Activated naive CD8-positive, alpha-beta T cell treated with anti-CD3 and anti-CD28 coated beads, Interleukin-2, amount 50 U/mL, for 24 hours (primary cell): ENCODE results near the gene STN1.

Source experiments
- ATAC-seq: fragments of 150-1000 bp; cut with Tn5 transposase; one replicate; pipeline ENCODE4 v1.10.0; 2021
- DNase-seq: peaks from one replicate; pipeline ENCODE4 v3.0.0; 2021
- H3K27ac Mint-ChIP-seq: one replicate; pipeline ENCODE4 v1.8.0; 2021; ENCODE audit warnings: mild to moderate bottlenecking, mixed read lengths
- H3K27me3 Mint-ChIP-seq: one replicate; pipeline ENCODE4 v1.8.0; 2021; ENCODE audit warnings: mixed read lengths
- H3K36me3 Mint-ChIP-seq: one replicate; pipeline ENCODE4 v1.8.0; 2021; ENCODE audit warnings: low read depth, mixed read lengths
- H3K4me1 Mint-ChIP-seq: one replicate; pipeline ENCODE4 v1.8.0; 2021; ENCODE audit warnings: mixed read lengths
- H3K4me3 Mint-ChIP-seq: one replicate; pipeline ENCODE4 v1.8.0; 2021; ENCODE audit warnings: mild to moderate bottlenecking, moderate library complexity, mixed read lengths
- H3K9me3 Mint-ChIP-seq: one replicate; pipeline ENCODE4 v1.8.0; 2021; ENCODE audit warnings: mixed read lengths

Gene STN1

DNA sequence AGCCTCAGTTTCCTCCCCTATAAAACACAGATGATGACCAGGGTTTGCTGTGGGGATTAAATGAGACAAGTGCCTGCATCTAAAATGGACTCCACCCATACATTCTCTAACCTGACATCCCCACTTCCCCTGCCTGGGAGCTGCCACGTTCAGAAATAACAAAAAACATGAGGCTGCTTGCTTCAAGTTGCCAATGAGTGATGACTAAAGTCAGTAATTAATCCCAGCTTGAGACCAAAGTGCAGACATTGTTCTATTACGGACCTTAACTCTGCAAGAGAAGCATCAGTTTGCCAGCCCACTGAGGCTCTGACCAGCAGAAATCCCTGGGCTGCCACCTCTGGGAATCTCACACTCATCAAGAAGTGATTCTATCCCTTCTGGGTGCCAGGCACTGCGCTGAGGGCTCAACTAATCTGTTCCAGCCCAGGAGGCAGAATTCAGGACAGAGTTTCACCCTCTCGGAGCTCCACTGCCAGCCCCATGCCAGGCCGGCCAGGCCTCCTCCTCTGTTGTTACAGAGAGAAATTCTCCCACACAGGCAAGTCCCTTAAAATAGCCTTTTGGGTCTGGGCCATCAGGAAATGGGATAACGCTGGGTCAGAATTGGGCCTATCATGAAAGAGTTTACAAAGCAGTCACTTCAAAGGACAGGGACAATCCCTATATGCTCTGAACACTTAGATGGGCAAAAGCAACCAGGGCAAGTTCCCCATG is 74.0 kb downstream of the STN1 start:
- no peaks in the 10 kb centered on the region for H3K9me3 Mint-ChIP-seq
- peaks cover 13% of the 10 kb centered on the region for H3K4me1 Mint-ChIP-seq
- no peak overlapping the region for H3K27ac Mint-ChIP-seq
- no peak overlapping the region for H3K4me3 Mint-ChIP-seq
- ATAC-seq (no peak), DNase-seq (no peak)
- no peaks in the 10 kb centered on the region for H3K27me3 Mint-ChIP-seq
- H3K36me3 Mint-ChIP-seq = no peaks in the 10 kb centered on the region

DNA sequence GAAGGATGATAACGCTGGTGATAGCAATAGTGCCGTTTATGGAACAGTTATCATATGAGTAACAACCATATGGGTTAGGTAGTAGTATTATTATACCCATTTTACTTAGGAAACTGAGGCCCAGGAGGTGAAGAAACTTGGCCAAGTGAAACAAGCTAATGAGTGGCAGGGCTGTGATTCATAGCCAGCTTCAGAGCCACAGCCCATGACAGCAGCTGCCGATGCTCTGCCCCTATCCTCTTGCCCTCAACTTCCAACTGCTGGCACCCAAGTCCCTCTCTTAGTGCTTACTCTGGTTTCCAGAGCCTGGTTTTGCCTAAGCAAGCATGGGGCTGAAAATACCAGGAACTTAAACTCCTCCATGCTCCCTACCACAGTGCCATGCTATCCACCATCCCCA is 74.9 kb downstream of the STN1 start:
- no peaks in the 10 kb centered on the region for H3K9me3 Mint-ChIP-seq
- DNase-seq = no peak
- no peak overlapping the region for H3K27ac Mint-ChIP-seq
- H3K27me3 Mint-ChIP-seq = no peaks in the 10 kb centered on the region
- no peaks in the 10 kb centered on the region for H3K36me3 Mint-ChIP-seq
- H3K4me1 Mint-ChIP-seq = peaks cover 13% of the 10 kb centered on the region
- ATAC-seq = no peak
- H3K4me3 Mint-ChIP-seq = no peak overlapping the region

- H3K27me3 Mint-ChIP-seq = no peaks in the 10 kb centered on the region
- H3K36me3 Mint-ChIP-seq = no peaks in the 10 kb centered on the region
- no peak overlapping the region for H3K4me3 Mint-ChIP-seq
- DNase-seq (no peak), ATAC-seq (no peak)
- no peaks in the 10 kb centered on the region for H3K9me3 Mint-ChIP-seq
- H3K4me1 Mint-ChIP-seq = peaks cover 13% of the 10 kb centered on the region
- H3K27ac Mint-ChIP-seq = no peak overlapping the region
These were observed 75.4 kb downstream of the STN1 start for GRCh38 chr10:103842605-103843004.

DNA sequence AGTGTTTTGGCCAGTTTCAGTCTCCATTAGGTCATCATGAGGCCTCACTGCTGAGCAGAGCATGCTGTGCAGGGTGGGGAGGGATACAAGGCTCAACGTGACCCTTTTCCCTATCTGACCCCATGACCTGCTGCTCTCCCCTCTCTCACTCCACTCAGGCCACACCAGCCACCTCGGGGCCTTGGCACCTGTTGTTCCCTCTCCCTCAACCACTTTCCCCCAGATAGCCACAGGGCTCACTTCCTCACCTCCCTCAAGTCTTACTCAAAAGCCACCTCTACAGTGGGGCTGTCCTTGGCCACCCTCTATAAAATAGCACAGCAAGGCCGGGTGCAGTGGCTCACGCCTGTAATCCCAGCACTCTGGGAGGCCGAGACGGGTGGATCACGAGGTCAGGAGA is 76.5 kb downstream of the STN1 start:
- H3K36me3 Mint-ChIP-seq = no peaks in the 10 kb centered on the region
- no peak overlapping the region for H3K27ac Mint-ChIP-seq
- DNase-seq = no peak
- H3K27me3 Mint-ChIP-seq = no peaks in the 10 kb centered on the region
- H3K9me3 Mint-ChIP-seq = no peaks in the 10 kb centered on the region
- H3K4me3 Mint-ChIP-seq = no peak overlapping the region
- ATAC-seq = no peak
- H3K4me1 Mint-ChIP-seq = peaks cover 13% of the 10 kb centered on the region

- Mint-ChIP-seq H3K27ac (no peak overlapping the region), H3K4me3 (no peak overlapping the region), H3K27me3 (no peaks in the 10 kb centered on the region), H3K9me3 (no peaks in the 10 kb centered on the region), H3K4me1 (peaks cover 5% of the 10 kb centered on the region), H3K36me3 (no peaks in the 10 kb centered on the region)
- no peak for ATAC-seq
- DNase-seq = no peak
These were observed 77.3 kb downstream of the STN1 start for GRCh38 chr10:103840740-103841070.

GRCh38 chr10:103839872-103840739 is 77.9 kb downstream of the STN1 start:
- Mint-ChIP-seq H3K27me3 (no peaks in the 10 kb centered on the region), H3K27ac (no peak overlapping the region), H3K9me3 (no peaks in the 10 kb centered on the region), H3K36me3 (no peaks in the 10 kb centered on the region), H3K4me3 (no peak overlapping the region), H3K4me1 (no peaks in the 10 kb centered on the region)
- ATAC-seq (no peak), DNase-seq (no peak)

DNA sequence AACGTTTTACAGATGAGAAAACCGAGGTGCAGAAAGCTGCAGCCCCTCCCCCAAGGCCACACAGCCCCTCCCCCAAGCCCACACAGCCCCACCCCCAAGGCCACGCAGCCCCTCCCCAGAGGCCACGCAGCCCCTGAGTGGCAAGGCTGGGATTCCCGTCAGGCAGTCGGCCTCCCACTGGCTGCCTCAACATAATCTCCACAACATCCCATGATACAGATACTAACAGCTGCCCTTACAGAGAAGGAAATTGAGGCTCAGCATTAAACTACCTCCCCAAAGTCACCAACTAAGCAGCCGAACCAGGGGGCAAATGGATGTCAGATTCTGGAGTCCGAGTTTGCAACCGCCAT is 78.5 kb downstream of the STN1 start:
- no peak for ATAC-seq
- Mint-ChIP-seq H3K27ac (no peak overlapping the region), H3K4me1 (no peaks in the 10 kb centered on the region), H3K9me3 (no peaks in the 10 kb centered on the region), H3K36me3 (no peaks in the 10 kb centered on the region), H3K4me3 (no peak overlapping the region), H3K27me3 (no peaks in the 10 kb centered on the region)
- DNase-seq = no peak

- H3K4me3 Mint-ChIP-seq = no peak overlapping the region
- no peak for DNase-seq
These were observed 79.0 kb downstream of the STN1 start for GRCh38 chr10:103838862-103839518.

DNA sequence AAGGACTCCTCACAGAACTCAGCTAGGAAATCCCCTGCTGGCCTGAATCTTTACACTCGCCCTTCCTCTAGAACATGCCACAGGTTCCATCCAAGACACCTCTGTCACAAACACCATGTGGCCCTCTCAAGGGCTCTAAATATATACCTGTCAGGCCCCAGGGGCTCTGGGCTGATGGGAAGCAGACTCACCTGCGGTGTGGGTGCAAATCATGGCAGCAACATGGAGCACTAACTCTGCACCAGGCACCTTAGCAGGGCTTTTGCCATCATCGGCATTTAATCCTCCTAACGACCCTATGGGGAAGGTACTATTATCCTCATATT is 80.0 kb downstream of the STN1 start:
- no peaks in the 10 kb centered on the region for H3K9me3 Mint-ChIP-seq
- H3K4me3 Mint-ChIP-seq = no peak overlapping the region
- no peaks in the 10 kb centered on the region for H3K36me3 Mint-ChIP-seq

More at GRCh38 chr10:103838862-103839518, 79.0 kb downstream of the STN1 start:
- no peaks in the 10 kb centered on the region for H3K4me1 Mint-ChIP-seq
- no peaks in the 10 kb centered on the region for H3K36me3 Mint-ChIP-seq
- ATAC-seq = no peak
- H3K27ac Mint-ChIP-seq = no peak overlapping the region
- no peaks in the 10 kb centered on the region for H3K27me3 Mint-ChIP-seq
- H3K9me3 Mint-ChIP-seq = no peaks in the 10 kb centered on the region

DNA sequence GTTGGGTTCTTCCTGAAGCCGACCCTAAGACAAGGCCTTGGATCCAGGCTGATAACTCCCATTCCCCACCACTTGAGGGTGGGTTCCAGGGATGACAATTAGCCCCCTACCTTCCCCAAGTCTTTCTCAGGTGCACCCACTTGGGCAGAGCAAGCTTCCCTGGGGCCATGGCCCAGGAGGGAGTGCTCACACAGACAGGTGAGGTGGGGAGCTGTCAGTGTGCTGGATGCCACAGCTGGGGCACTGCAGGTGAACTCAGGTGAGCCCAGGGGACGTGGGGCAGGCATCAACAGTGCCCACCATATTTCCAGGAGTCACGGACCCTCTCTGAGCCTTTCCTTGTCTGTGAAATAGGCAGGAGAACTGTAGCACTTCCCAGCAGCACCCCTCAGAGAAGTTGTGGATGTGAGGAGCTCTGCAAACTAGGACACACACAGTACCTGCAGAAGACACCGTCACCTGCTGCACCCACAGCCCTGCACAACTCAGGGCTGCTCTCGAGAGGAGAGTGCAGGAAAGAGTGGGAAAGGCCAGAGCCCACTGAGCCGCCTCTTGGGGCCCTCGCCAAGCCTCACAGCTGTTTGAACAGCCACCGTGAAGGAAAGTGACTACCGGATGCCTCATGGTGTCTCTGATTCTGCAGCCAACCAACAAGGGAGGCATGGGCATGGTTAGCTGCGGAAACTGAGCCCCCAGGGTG is 80.5 kb downstream of the STN1 start:
- no peaks in the 10 kb centered on the region for H3K9me3 Mint-ChIP-seq
- no peak for ATAC-seq
- no peaks in the 10 kb centered on the region for H3K4me1 Mint-ChIP-seq
- H3K27me3 Mint-ChIP-seq = no peaks in the 10 kb centered on the region
- DNase-seq = no peak
- H3K27ac Mint-ChIP-seq = no peak overlapping the region
- no peak overlapping the region for H3K4me3 Mint-ChIP-seq
- no peaks in the 10 kb centered on the region for H3K36me3 Mint-ChIP-seq

More for the DNA sequence above, 80.0 kb downstream of the STN1 start:
- DNase-seq (no peak), ATAC-seq (no peak)
- H3K27ac Mint-ChIP-seq = no peak overlapping the region
- H3K4me1 Mint-ChIP-seq = no peaks in the 10 kb centered on the region
- H3K27me3 Mint-ChIP-seq = no peaks in the 10 kb centered on the region

DNA sequence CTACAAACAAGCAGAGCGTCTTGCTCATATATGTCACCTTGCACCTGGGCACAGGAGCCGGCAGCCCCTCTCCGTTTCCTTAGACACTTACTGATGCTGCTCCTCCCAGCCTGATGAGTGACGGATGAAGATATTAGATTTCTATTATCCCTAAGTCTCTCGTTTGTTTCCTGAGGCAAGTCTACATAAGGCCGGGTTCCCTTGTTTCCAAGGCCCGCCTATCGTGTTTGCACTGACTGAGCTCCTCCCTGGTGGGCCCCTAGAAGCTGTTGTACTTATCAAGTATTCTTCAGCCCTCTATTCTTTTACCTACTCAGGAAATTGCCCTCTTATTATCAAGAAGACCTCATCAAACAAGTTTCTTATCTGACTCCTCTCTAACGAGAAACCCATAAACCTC is 81.1 kb downstream of the STN1 start:
- DNase-seq (no peak), ATAC-seq (no peak)
- Mint-ChIP-seq H3K4me1 (no peaks in the 10 kb centered on the region), H3K4me3 (no peak overlapping the region), H3K27ac (no peak overlapping the region), H3K27me3 (no peaks in the 10 kb centered on the region), H3K9me3 (no peaks in the 10 kb centered on the region), H3K36me3 (no peaks in the 10 kb centered on the region)

DNA sequence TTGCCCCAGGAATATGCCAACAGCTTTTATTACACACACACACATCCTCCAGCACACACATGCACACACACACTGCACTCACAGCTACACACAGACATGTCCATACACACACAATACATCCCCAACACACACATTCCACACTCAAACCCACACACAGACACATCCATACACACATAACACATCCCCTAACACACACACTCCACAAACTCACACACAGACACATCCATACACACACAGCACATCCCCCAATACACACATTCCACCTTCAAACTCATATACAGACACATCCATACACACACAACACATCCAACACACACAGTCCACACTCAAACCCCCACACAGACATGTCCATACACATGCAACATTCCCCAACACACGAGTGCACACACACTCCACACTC is 81.7 kb downstream of the STN1 start:
- Mint-ChIP-seq H3K27me3 (no peaks in the 10 kb centered on the region), H3K36me3 (no peaks in the 10 kb centered on the region), H3K4me3 (no peak overlapping the region), H3K9me3 (no peaks in the 10 kb centered on the region), H3K4me1 (no peaks in the 10 kb centered on the region), H3K27ac (no peak overlapping the region)
- no peak for DNase-seq
- ATAC-seq = no peak

DNA sequence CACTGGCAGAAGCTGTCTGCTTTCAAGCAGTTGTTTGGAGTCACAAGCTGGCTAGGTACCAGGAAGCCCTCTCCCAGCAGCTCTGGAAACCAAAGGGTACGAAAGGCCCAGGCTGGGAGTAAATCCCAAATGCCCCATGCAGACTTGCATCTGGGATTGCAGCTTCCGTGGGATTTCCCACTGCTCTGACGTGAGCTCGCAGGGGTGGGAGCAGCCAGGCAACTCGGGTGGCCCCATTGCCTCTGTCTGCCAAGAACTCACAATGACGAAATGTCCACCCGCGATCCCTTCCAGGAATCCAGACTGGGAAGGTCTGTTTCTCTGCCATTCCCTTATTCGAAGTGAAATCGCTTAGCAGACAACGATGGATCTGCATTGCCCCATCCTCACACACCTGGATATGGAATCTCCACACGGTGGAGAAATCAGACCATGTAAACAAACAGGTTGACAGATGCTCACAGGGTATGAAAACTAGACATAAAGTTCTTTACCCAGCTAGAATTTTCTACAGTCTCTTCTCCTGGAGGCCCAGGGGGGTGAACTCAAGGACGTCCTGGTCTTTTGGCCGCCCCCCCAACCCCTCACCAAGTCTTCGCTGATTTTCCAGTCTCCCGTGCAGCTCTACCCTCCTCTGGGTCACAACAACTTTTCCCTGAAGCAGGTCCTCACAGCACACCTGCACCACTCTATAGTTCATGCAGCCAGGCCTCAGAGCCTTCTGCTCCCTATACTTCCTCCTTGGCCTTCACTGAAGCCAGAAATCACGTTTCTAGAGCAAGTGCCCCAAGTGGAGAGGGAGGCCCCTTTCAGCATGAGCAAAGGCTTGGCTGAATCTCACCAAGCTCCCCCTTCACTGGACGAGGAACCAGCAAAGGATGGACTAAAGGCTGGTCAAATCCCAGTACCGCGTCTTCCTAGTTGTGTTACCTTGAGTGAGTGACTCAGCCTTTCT is 82.6 kb downstream of the STN1 start:
- H3K4me3 Mint-ChIP-seq = no peak overlapping the region
- no peak overlapping the region for H3K27ac Mint-ChIP-seq
- H3K36me3 Mint-ChIP-seq = no peaks in the 10 kb centered on the region
- no peaks in the 10 kb centered on the region for H3K9me3 Mint-ChIP-seq
- ATAC-seq (no peak), DNase-seq (no peak)
- H3K4me1 Mint-ChIP-seq = no peaks in the 10 kb centered on the region
- H3K27me3 Mint-ChIP-seq = peaks cover 3% of the 10 kb centered on the region
